Hindlimb muscle (tissue), 1 donor: ENCODE results near the gene TEX29. TPM values are rescaled to one million over a fixed set of nuclear protein-coding genes. Genes with fewer than 3 reads are reported as not detected.

Experiments used
- polyA plus RNA-seq: library from polyadenylated mRNA; unstranded; fragments of 120-200 nt; gene quantifications from one replicate; pipeline ENCODE4 v1.2.1, GENCODE V29; 2013; ENCODE audit not compliant: insufficient read length

Gene TEX29
- polyA plus RNA-seq, 1 donor = 0.63 TPM

Other genes with a start within 250 kb of the TEX29 start
- gene ARHGEF7, start 205.3 kb upstream of the TEX29 start, polyA plus RNA-seq = 86.2 TPM